ENCODE results near the gene BIRC3. TPM values are rescaled to one million over a fixed set of nuclear protein-coding genes. Genes with fewer than 3 reads are reported as not detected.

Gene BIRC3
- total and polyA plus RNA-seq, 2 of the 4 experiments (the other 2 are of a cell fraction) = 2.2 to 5.0 TPM

DNA sequence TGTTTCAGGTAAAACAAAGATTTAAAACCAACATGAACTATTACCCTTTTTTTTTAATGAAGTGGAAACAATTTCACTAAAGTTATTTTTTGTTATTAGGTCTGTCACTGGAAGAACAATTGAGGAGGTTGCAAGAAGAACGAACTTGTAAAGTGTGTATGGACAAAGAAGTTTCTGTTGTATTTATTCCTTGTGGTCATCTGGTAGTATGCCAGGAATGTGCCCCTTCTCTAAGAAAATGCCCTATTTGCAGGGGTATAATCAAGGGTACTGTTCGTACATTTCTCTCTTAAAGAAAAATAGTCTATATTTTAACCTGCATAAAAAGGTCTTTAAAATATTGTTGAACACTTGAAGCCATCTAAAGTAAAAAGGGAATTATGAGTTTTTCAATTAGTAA, 60.6 kb downstream of the BIRC3 start:
- no peaks in the 10 kb centered on the region for H3K9me3 ChIP-seq (ENCODE audit: control insufficient read depth, insufficient read depth, low read length)
- no peak overlapping the region for H4K8ac ChIP-seq (ENCODE audit: low read depth in 2 of 2, low read length in 2 of 2)
- no peak overlapping the region for H3K9ac ChIP-seq (ENCODE audit: low read depth, low read length)
- H3K4me1 ChIP-seq (ENCODE audit: control insufficient read depth, insufficient read depth, low read length) = peaks cover 4% of the 10 kb centered on the region; the same call in 1 of the 2 replicates
- CTCF ChIA-PET = no interaction called here
- no peak overlapping the region for H2BK20ac ChIP-seq (ENCODE audit: low read depth, low read length)
- no peak for DNase-seq
- H3K4me3 ChIP-seq (ENCODE audit: insufficient read depth, low read depth, low read length) = no peak overlapping the region
- H3K27ac ChIP-seq (ENCODE audit: insufficient read depth, low read length) = no peak overlapping the region
- H2AK9ac ChIP-seq (replicated peaks; ENCODE audit: low read depth, low read length, poor library complexity) = no peak overlapping the region
- ATAC-seq (ENCODE audit: low read depth) = no peak
- H3K27me3 ChIP-seq (ENCODE audit: control insufficient read depth, insufficient read depth, low read length) = no peaks in the 10 kb centered on the region
- no CpG with 5 or more reads among the region's 2 CpGs for WGBS, 2 experiments (ENCODE audit: extremely low coverage in 2 of 2, insufficient read length in 1 of 2)
- no peak overlapping the region for H2BK5ac ChIP-seq (ENCODE audit: low read depth, low read length, poor library complexity, severe bottlenecking)
- no peak overlapping the region for H3K18ac ChIP-seq (ENCODE audit: low read depth, low read length)
- no peak overlapping the region for H2BK120ac ChIP-seq (ENCODE audit: low read depth, low read length)
- intact Hi-C loops (cut with micrococcal nuclease) = no loop called here
- no peak overlapping the region for H2AK5ac ChIP-seq (ENCODE audit: low read depth, low read length)
- no peak overlapping the region for H2BK15ac ChIP-seq (ENCODE audit: low read depth, low read length)
- no peak overlapping the region for H4K5ac ChIP-seq (ENCODE audit: low read depth, low read length)
- no TSS peak for BruUV-seq (replicated peaks)
- H2AFZ ChIP-seq (replicated peaks; ENCODE audit: low read length, poor library complexity) = no peak overlapping the region
- no peak overlapping the region for H3K4ac ChIP-seq (ENCODE audit: low read depth, low read length)
- peaks cover 17% of the 10 kb centered on the region; the same call in 1 of the 2 replicates for H4K20me1 ChIP-seq (ENCODE audit: insufficient read depth, low read length)
- dilution Hi-C loops (cut with HindIII; ENCODE audit: low sequenced_read_pairs, unreplicated experiment) = no loop called here
- in situ Hi-C loops (cut with MboI; ENCODE audit: low sequenced_read_pairs) = loop anchor here (25.0 kb wide), 1 partner anchor 91 kb away; no protein-coding TSS in a partner anchor
- H3K23ac ChIP-seq (ENCODE audit: low read depth, low read length) = no peak overlapping the region
- no peak overlapping the region for H3K4me2 ChIP-seq (ENCODE audit: low read depth, low read length)
- peaks cover 26 to 58% of the 10 kb centered on the region in 2 experiments for H3K79me1 ChIP-seq (ENCODE audit: low read depth in 1 of 2, low read length in 2 of 2)
- no peak overlapping the region for H3K56ac ChIP-seq (ENCODE audit: extremely low read depth, insufficient read depth, low read length)
- no peak overlapping the region for H4K91ac ChIP-seq (ENCODE audit: insufficient read depth, low read depth, low read length)
- no peak for TF ChIP-seq FOS (IDR thresholded peaks at IDR 0.05; ENCODE audit: low read depth, low read length)
- TF ChIP-seq CTCF (conservative IDR thresholded peaks at IDR 0.05; ENCODE audit: low read depth, low read length) = no peak
- peaks cover 8% of the 10 kb centered on the region for H3K9me1 ChIP-seq (ENCODE audit: insufficient read depth, low read length)
- H3K36me3 ChIP-seq (ENCODE audit: control insufficient read depth, insufficient read depth, low read length) = peaks cover 33% of the 10 kb centered on the region
- POLR2A ChIA-PET (ENCODE audit: unreplicated experiment) = no interaction called here
- no peak overlapping the region for H3K14ac ChIP-seq (replicated peaks; ENCODE audit: low read depth, low read length)

All from IMR-90 (cell line).